ENCODE results near the gene SNAI1.
"Not testable (repeated sequence)": the region's sequence is repeated elsewhere in the genome, so short reads cannot be mapped to it uniquely, and the experiment has no call there.

The SNAI1 gene

GRCh38 chr20:49945701-49946477 is 36.9 kb upstream of the SNAI1 start:
- Histone ChIP-seq H3K4me3 (ENCODE audit: low read depth, low read length) (no peak overlapping the region), H3K9ac (ENCODE audit: low read length) (no peak overlapping the region), H3K27ac (ENCODE audit: low read depth, low read length) (no peak overlapping the region), H3K9me3 (ENCODE audit: control insufficient read depth, insufficient read depth, low read depth, low read length) (no peaks in the 10 kb centered on the region), H3K4me1 (ENCODE audit: control insufficient read depth, insufficient read depth, low read length) (no peaks in the 10 kb centered on the region), H3K27me3 (ENCODE audit: control insufficient read depth, insufficient read depth, low read length) (no peaks in the 10 kb centered on the region), H3K36me3 (ENCODE audit: control insufficient read depth, insufficient read depth, low read length) (peaks cover 86% of the 10 kb centered on the region)

- no peaks in the 10 kb centered on the region for H3K9me3 ChIP-seq (ENCODE audit: control insufficient read depth, insufficient read depth, low read depth, low read length)
- H3K4me3 ChIP-seq (ENCODE audit: low read depth, low read length), result no peak overlapping the region
- no peak overlapping the region for H3K9ac ChIP-seq (ENCODE audit: low read length)
- peaks cover 87% of the 10 kb centered on the region for H3K36me3 ChIP-seq (ENCODE audit: control insufficient read depth, insufficient read depth, low read length)
- no peak overlapping the region for H3K27ac ChIP-seq (ENCODE audit: low read depth, low read length)
- H3K27me3 ChIP-seq (ENCODE audit: control insufficient read depth, insufficient read depth, low read length), result no peaks in the 10 kb centered on the region
- H3K4me1 ChIP-seq (ENCODE audit: control insufficient read depth, insufficient read depth, low read length), result no peaks in the 10 kb centered on the region
Measured at GRCh38 chr20:49948178-49948577, 34.6 kb upstream of the SNAI1 start.

GRCh38 chr20:49948809-49949507 is 33.8 kb upstream of the SNAI1 start:
- Histone ChIP-seq H3K36me3 (ENCODE audit: control insufficient read depth, insufficient read depth, low read length) (peaks cover 92% of the 10 kb centered on the region), H3K9ac (ENCODE audit: low read length) (no peak overlapping the region), H3K27me3 (ENCODE audit: control insufficient read depth, insufficient read depth, low read length) (no peaks in the 10 kb centered on the region), H3K4me3 (ENCODE audit: low read depth, low read length) (no peak overlapping the region), H3K27ac (ENCODE audit: low read depth, low read length) (no peak overlapping the region), H3K4me1 (ENCODE audit: control insufficient read depth, insufficient read depth, low read length) (no peaks in the 10 kb centered on the region), H3K9me3 (ENCODE audit: control insufficient read depth, insufficient read depth, low read depth, low read length) (no peaks in the 10 kb centered on the region)

DNA sequence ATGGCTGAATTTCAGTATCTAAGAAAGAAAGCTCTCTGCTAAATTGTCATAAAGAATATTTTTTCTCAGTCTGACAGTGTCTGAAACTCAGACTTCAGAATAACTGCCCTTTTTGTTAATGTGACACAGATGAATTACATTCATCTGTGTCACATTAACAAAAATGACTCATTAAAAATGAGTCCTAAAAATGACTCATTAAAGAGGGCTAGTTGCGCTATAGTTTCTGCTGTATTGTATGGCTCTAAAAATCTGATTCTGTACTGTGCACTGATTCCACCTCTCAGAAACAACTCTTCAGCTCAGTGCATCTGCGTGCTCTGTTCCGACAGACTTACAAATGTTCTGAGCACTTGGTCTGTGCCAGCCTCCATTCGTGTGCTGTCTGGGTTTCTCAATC is 31.6 kb upstream of the SNAI1 start:
- H3K4me3 ChIP-seq (ENCODE audit: low read depth, low read length), result no peak overlapping the region
- H3K27me3 ChIP-seq (ENCODE audit: control insufficient read depth, insufficient read depth, low read length), result no peaks in the 10 kb centered on the region
- no peaks in the 10 kb centered on the region for H3K4me1 ChIP-seq (ENCODE audit: control insufficient read depth, insufficient read depth, low read length)
- H3K27ac ChIP-seq (ENCODE audit: low read depth, low read length), result no peak overlapping the region
- H3K36me3 ChIP-seq (ENCODE audit: control insufficient read depth, insufficient read depth, low read length), result peaks cover 91% of the 10 kb centered on the region
- H3K9ac ChIP-seq (ENCODE audit: low read length), result no peak overlapping the region
- H3K9me3 ChIP-seq (ENCODE audit: control insufficient read depth, insufficient read depth, low read depth, low read length), result no peaks in the 10 kb centered on the region

GRCh38 chr20:49955167-49955566 is 27.6 kb upstream of the SNAI1 start:
- Histone ChIP-seq H3K9me3 (ENCODE audit: control insufficient read depth, insufficient read depth, low read depth, low read length) (no peaks in the 10 kb centered on the region), H3K9ac (ENCODE audit: low read length) (no peak overlapping the region), H3K36me3 (ENCODE audit: control insufficient read depth, insufficient read depth, low read length) (peaks cover 69% of the 10 kb centered on the region), H3K4me1 (ENCODE audit: control insufficient read depth, insufficient read depth, low read length) (no peaks in the 10 kb centered on the region), H3K27me3 (ENCODE audit: control insufficient read depth, insufficient read depth, low read length) (no peaks in the 10 kb centered on the region), H3K27ac (ENCODE audit: low read depth, low read length) (no peak overlapping the region), H3K4me3 (ENCODE audit: low read depth, low read length) (no peak overlapping the region)

DNA sequence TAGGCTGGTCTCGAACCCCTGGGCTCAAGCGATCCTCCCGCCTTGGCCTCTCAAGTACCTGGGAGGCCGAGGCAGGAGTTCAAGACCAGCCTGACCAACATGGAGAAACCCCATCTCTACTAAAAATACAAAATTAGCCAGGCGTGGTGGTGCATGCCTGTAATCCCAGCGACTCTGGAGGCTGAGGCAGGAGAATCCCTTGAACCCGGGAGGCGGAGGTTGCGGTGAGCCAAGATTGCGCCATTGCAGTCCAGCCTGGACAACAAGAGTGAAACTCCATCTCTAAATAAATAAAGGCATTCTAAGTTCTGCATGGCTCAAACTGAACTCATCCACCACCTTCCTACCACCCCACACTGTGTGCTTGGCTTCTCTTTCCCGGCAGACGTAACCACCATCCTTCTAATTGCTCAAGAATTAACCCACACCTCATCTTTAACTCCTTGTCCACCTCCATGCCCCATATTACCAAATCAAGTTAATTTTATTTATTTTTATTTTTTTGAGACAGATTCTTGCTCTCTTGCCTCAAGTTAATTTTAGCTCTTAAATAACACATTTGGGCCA is 26.9 kb upstream of the SNAI1 start:
- not testable (repeated sequence) for H3K27ac ChIP-seq (ENCODE audit: low read depth, low read length); H3K9me3 ChIP-seq (ENCODE audit: control insufficient read depth, insufficient read depth, low read depth, low read length); H3K4me3 ChIP-seq (ENCODE audit: low read depth, low read length); H3K27me3 ChIP-seq (ENCODE audit: control insufficient read depth, insufficient read depth, low read length); H3K9ac ChIP-seq (ENCODE audit: low read length); H3K4me1 ChIP-seq (ENCODE audit: control insufficient read depth, insufficient read depth, low read length)
- H3K36me3 ChIP-seq (ENCODE audit: control insufficient read depth, insufficient read depth, low read length), result peaks cover 61% of the 10 kb centered on the region

GRCh38 chr20:49956689-49957088 is 26.1 kb upstream of the SNAI1 start:
- H3K4me3 ChIP-seq (ENCODE audit: low read depth, low read length), result no peak overlapping the region
- no peaks in the 10 kb centered on the region for H3K4me1 ChIP-seq (ENCODE audit: control insufficient read depth, insufficient read depth, low read length)
- no peaks in the 10 kb centered on the region for H3K27me3 ChIP-seq (ENCODE audit: control insufficient read depth, insufficient read depth, low read length)
- H3K9ac ChIP-seq (ENCODE audit: low read length), result no peak overlapping the region
- H3K36me3 ChIP-seq (ENCODE audit: control insufficient read depth, insufficient read depth, low read length), result peaks cover 55% of the 10 kb centered on the region
- no peaks in the 10 kb centered on the region for H3K9me3 ChIP-seq (ENCODE audit: control insufficient read depth, insufficient read depth, low read depth, low read length)
- no peak overlapping the region for H3K27ac ChIP-seq (ENCODE audit: low read depth, low read length)

GRCh38 chr20:49957089-49957938 is 25.5 kb upstream of the SNAI1 start:
- H3K4me3 ChIP-seq (ENCODE audit: low read depth, low read length); H3K4me1 ChIP-seq (ENCODE audit: control insufficient read depth, insufficient read depth, low read length); H3K27me3 ChIP-seq (ENCODE audit: control insufficient read depth, insufficient read depth, low read length); H3K9ac ChIP-seq (ENCODE audit: low read length); H3K9me3 ChIP-seq (ENCODE audit: control insufficient read depth, insufficient read depth, low read depth, low read length); H3K27ac ChIP-seq (ENCODE audit: low read depth, low read length): not testable (repeated sequence)
- H3K36me3 ChIP-seq (ENCODE audit: control insufficient read depth, insufficient read depth, low read length), result peaks cover 49% of the 10 kb centered on the region

DNA sequence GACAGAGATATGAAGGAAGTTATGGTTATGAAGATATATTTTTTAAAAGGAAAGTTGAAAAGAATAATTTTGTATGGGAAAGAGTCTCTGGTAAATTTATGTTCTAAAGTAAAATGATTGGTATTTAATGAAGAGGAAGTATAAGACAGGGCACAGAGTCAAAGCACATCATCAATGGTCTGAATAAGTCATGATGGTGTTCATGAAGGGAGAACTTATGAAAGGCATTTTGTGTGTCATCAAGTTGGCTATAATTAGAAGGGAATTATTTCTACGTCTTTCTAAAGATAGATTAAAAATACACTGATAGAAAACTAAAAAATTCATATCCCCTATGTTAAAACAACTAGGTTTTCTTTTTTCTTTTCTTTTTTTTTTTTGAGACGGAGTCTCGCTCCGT is 21.4 kb upstream of the SNAI1 start:
- Histone ChIP-seq H3K4me1 (ENCODE audit: control insufficient read depth, insufficient read depth, low read length) (no peaks in the 10 kb centered on the region), H3K9ac (ENCODE audit: low read length) (no peak overlapping the region), H3K27ac (ENCODE audit: low read depth, low read length) (no peak overlapping the region), H3K36me3 (ENCODE audit: control insufficient read depth, insufficient read depth, low read length) (peaks cover 13% of the 10 kb centered on the region), H3K27me3 (ENCODE audit: control insufficient read depth, insufficient read depth, low read length) (no peaks in the 10 kb centered on the region), H3K9me3 (ENCODE audit: control insufficient read depth, insufficient read depth, low read depth, low read length) (no peaks in the 10 kb centered on the region), H3K4me3 (ENCODE audit: low read depth, low read length) (no peak overlapping the region)

DNA sequence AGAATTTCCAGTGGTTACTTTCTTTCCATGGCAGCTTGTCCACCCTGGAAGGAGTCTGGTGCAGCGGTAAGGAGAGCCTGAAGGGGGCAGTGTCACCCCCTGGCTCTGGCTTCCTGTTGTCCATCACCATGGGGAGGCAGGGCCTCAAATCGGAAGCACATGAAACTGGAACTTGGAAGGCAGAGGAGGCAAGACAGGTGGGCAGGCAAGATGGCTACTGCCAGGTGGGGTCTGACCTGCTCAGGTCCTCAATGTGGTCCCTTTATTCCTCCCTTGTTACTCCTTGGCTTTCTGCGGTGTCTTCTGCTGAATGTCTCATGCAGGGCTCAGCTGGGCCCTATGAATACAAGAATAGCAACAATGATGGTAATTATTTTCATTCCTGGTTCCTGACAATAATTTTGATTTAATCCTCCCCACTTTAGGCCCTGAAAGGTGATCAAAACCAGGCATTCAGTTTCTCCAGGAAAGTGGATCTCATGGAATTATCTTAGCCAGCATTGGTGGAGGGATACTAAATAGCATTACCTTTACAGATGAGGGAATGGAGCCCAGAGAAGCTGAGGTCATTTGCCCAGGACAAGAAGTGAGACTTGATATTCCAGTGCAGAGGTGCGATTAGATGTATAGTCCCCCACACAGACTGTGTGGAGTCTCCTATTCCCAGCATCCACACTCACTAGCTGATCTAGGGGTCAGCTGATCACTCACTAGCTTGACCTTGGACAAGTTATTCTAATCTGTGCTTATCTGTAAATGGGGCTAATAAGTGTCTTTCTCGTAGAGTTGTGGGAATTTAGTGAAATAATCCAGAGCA is 17.6 kb upstream of the SNAI1 start:
- no peaks in the 10 kb centered on the region for H3K9me3 ChIP-seq (ENCODE audit: control insufficient read depth, insufficient read depth, low read depth, low read length)
- H3K27me3 ChIP-seq (ENCODE audit: control insufficient read depth, insufficient read depth, low read length), result no peaks in the 10 kb centered on the region
- H3K9ac ChIP-seq (ENCODE audit: low read length), result no peak overlapping the region
- no peak overlapping the region for H3K27ac ChIP-seq (ENCODE audit: low read depth, low read length)
- H3K4me3 ChIP-seq (ENCODE audit: low read depth, low read length), result no peak overlapping the region
- H3K4me1 ChIP-seq (ENCODE audit: control insufficient read depth, insufficient read depth, low read length), result no peaks in the 10 kb centered on the region
- H3K36me3 ChIP-seq (ENCODE audit: control insufficient read depth, insufficient read depth, low read length), result no peaks in the 10 kb centered on the region
